IMR-90 (cell line): Measurements from ENCODE around the gene MRPS18A. TPM values are rescaled to one million over a fixed set of nuclear protein-coding genes. Genes with fewer than 3 reads are reported as not detected.

Experiments used
- ATAC-seq: fragments of 200-7000 bp; cut with Tn5 transposase; 2 replicates; pipeline ENCODE4 v1.9.1; 2020; ENCODE audit warnings: low read depth, mild to moderate bottlenecking, moderate library complexity
- BruUV-seq: library from RNA; stranded (reverse); fragments of 400-500 nt; replicated peaks from 2 replicates; lab custom pipeline; 2021; lab: Mats Ljungman, UMichigan
- CTCF ChIA-PET: fragments of 300-600 bp; formaldehyde crosslinking; extraction: SDS; loops from one replicate; lab custom pipeline; 2021; ENCODE audit warnings: antibody characterized with exemption; lab: Yijun Ruan, JAX
- POLR2A ChIA-PET: fragments of 300-600 bp; sonication (Branson Sonifier 250); formaldehyde crosslinking; loops from one replicate; lab custom pipeline; 2022; ENCODE audit warnings: antibody characterized with exemption; ENCODE audit not compliant: unreplicated experiment; lab: Charles Lee
- DNase-seq: peaks from one replicate; pipeline ENCODE4 v3.0.0; 2013
- H2AFZ ChIP-seq: replicated peaks from 2 replicates; pipeline ENCODE3; 2013; ENCODE audit warnings: low read length, mild to moderate bottlenecking; ENCODE audit not compliant: poor library complexity
- H2AK5ac ChIP-seq: 2 replicates; pipeline ENCODE4 v1.6.1; 2013; ENCODE audit warnings: low read depth, low read length, inconsistent platforms
- H2AK9ac ChIP-seq: replicated peaks from 2 replicates; pipeline ENCODE3; 2013; ENCODE audit warnings: mild to moderate bottlenecking, low read depth, low read length, moderate library complexity; ENCODE audit not compliant: poor library complexity
- H2BK120ac ChIP-seq: 2 replicates; pipeline ENCODE4 v1.6.1; 2013; ENCODE audit warnings: low read depth, low read length, inconsistent platforms
- H2BK15ac ChIP-seq: 3 replicates; pipeline ENCODE4 v1.6.1; 2013; ENCODE audit warnings: low read depth, low read length, inconsistent platforms
- H2BK20ac ChIP-seq: 2 replicates; pipeline ENCODE4 v1.6.1; 2013; ENCODE audit warnings: low read depth, mild to moderate bottlenecking, inconsistent platforms, low read length, moderate library complexity
- H2BK5ac ChIP-seq: 2 replicates; pipeline ENCODE4 v1.6.1; 2013; ENCODE audit warnings: mild to moderate bottlenecking, low read depth, low read length, inconsistent platforms; ENCODE audit not compliant: poor library complexity, severe bottlenecking
- H3K14ac ChIP-seq: replicated peaks from 2 replicates; pipeline ENCODE4 v1.6.1; 2013; ENCODE audit warnings: low read depth, low read length, inconsistent platforms
- H3K18ac ChIP-seq: 2 replicates; pipeline ENCODE4 v1.6.1; 2013; ENCODE audit warnings: low read depth, low read length, control low read depth
- H3K23ac ChIP-seq: 2 replicates; pipeline ENCODE4 v1.6.1; 2013; ENCODE audit warnings: low read depth, low read length, inconsistent platforms
- H3K27ac ChIP-seq: 2 replicates; pipeline ENCODE4 v1.5.1; 2013; ENCODE audit warnings: mild to moderate bottlenecking, control low read depth, low read length; ENCODE audit not compliant: insufficient read depth
- H3K27me3 ChIP-seq: 2 replicates; pipeline ENCODE4 v1.6.1; 2013; ENCODE audit warnings: low read length; ENCODE audit not compliant: control insufficient read depth, insufficient read depth
- H3K36me3 ChIP-seq: 2 replicates; pipeline ENCODE4 v1.6.1; 2013; ENCODE audit warnings: low read length, mixed read lengths; ENCODE audit not compliant: control insufficient read depth, insufficient read depth
- H3K4ac ChIP-seq: 2 replicates; pipeline ENCODE4 v1.6.1; 2013; ENCODE audit warnings: low read depth, low read length, inconsistent platforms
- H3K4me1 ChIP-seq: 2 replicates; pipeline ENCODE4 v1.6.1; 2013; ENCODE audit warnings: low read length, mixed read lengths; ENCODE audit not compliant: control insufficient read depth, insufficient read depth
- H3K4me2 ChIP-seq: 2 replicates; pipeline ENCODE4 v1.6.1; 2013; ENCODE audit warnings: low read depth, mild to moderate bottlenecking, control low read depth, low read length, moderate library complexity
- H3K4me3 ChIP-seq: 2 replicates; pipeline ENCODE4 v1.5.1; 2013; ENCODE audit warnings: low read depth, mild to moderate bottlenecking, control low read depth, low read length, moderate library complexity; ENCODE audit not compliant: insufficient read depth
- H3K56ac ChIP-seq: 2 replicates; pipeline ENCODE4 v1.6.1; 2013; ENCODE audit warnings: low read length, inconsistent platforms; ENCODE audit not compliant: insufficient read depth; ENCODE audit errors: extremely low read depth
- H3K79me1 ChIP-seq, 2 experiments: 2 replicates each; pipeline ENCODE4 v1.6.1; 2013; ENCODE audit warnings: low read length in 2 of 2, inconsistent platforms in 1 of 2, low read depth in 1 of 2
- H3K9ac ChIP-seq: 2 replicates; pipeline ENCODE4 v1.6.1; 2013; ENCODE audit warnings: low read depth, low read length, control low read depth
- H3K9me1 ChIP-seq: 2 replicates; pipeline ENCODE4 v1.6.1; 2013; ENCODE audit warnings: low read length, inconsistent platforms; ENCODE audit not compliant: insufficient read depth
- H3K9me3 ChIP-seq: 2 replicates; pipeline ENCODE4 v1.6.1; 2013; ENCODE audit warnings: low read length; ENCODE audit not compliant: control insufficient read depth, insufficient read depth
- H4K20me1 ChIP-seq: 2 replicates; pipeline ENCODE4 v1.6.1; 2013; ENCODE audit warnings: low read length, inconsistent platforms; ENCODE audit not compliant: insufficient read depth
- H4K5ac ChIP-seq: 2 replicates; pipeline ENCODE4 v1.6.1; 2013; ENCODE audit warnings: mild to moderate bottlenecking, low read depth, low read length, control low read depth
- H4K8ac ChIP-seq, 2 experiments: 2 replicates each; pipeline ENCODE4 v1.6.1; 2013; ENCODE audit warnings: low read depth in 2 of 2, low read length in 2 of 2, control low read depth in 1 of 2, inconsistent platforms in 1 of 2
- H4K91ac ChIP-seq: 2 replicates; pipeline ENCODE4 v1.6.1; 2013; ENCODE audit warnings: low read depth, low read length, inconsistent platforms; ENCODE audit not compliant: insufficient read depth
- CEBPB ChIP-seq: IDR thresholded peaks from 2 replicates; pipeline ENCODE4 v1.6.1; 2012; ENCODE audit warnings: low read depth, low read length, improper control_type of control experiment
- FOS ChIP-seq: fragments of 150-350 bp; IDR thresholded peaks from 2 replicates; pipeline ENCODE4 v1.6.1; 2016; ENCODE audit warnings: low read depth, low read length
- MAZ ChIP-seq: IDR thresholded peaks from 2 replicates; pipeline ENCODE4 v1.6.1; 2012; ENCODE audit warnings: low read depth, mild to moderate bottlenecking, low read length, improper control_type of control experiment, moderate library complexity, borderline replicate concordance
- WGBS, 2 experiments: methylation state at CpG; one replicate each; pipeline versions ENCODE4 v1.1.5 to v1.1.7; 2013; ENCODE audit warnings: missing lambda C conversion rate in 2 of 2; ENCODE audit not compliant: insufficient read length in 1 of 2; ENCODE audit errors: extremely low coverage in 2 of 2; 5-methylcytosine and 5-hydroxymethylcytosine counted together
- dilution Hi-C: fragments of 300-500 bp; cut with HindIII; formaldehyde crosslinking; loops from one replicate; pipeline ENCODE4 v1.14.3; 2018; ENCODE audit warnings: low sequenced_read_pairs; ENCODE audit not compliant: unreplicated experiment
- in situ Hi-C: fragments of 300-500 bp; cut with MboI; formaldehyde crosslinking; loops from 3 replicates; pipeline ENCODE4 v1.14.3; 2019; ENCODE audit warnings: low sequenced_read_pairs, inconsistent platforms, mixed read lengths
- intact Hi-C: fragments of 100-400 bp; cut with micrococcal nuclease; formaldehyde crosslinking; loops from 2 replicates; pipeline ENCODE4 v1.10.0; 2022
- polyA plus RNA-seq, 3 experiments: library from polyadenylated mRNA; depleted of rRNA; stranded (reverse); fragments of >200 nt; gene quantifications; 2 replicates each; pipeline ENCODE4 v1.2.3, GENCODE V29; 2012; ENCODE audit warnings: low replicate concordance in 1 of 3
- total RNA-seq: library from RNA; depleted of rRNA; stranded (reverse); fragments of >200 nt; gene quantifications from 2 replicates; pipeline ENCODE4 v1.2.3, GENCODE V29; 2012

Gene MRPS18A
- total and polyA plus RNA-seq, 2 of the 4 experiments (the other 2 are of a cell fraction), result 47.0 to 56.6 TPM

DNA sequence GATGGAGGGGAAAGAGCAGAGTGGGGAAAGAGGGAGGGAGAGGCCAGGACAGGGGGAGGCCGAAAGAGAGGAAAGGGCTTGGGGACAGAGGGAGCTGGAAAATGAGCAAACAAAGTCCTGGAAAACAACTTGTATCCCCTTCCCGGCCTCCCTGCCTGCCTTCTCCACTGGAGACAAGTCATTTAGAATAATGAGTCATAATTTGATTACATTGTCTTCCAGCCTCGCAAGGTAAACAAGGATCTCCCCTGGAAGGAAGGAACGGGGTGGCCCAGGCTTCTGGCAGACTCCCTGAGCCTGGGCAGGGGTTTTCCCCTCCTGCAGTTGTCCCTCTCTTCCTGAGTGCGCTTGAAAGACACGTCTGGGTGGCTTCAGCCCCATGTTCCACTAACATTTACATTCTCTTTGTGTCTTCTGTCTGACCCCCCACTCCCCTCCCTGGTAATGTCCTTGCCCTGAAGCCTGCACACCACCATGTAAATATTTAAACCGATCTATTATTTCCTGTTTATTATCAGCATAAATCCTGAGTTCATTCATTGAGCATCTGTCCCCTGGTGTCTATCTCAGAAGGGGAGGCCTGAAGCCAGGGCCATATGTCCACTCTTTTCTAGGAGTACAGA is 12.1 kb upstream of the MRPS18A start:
- peak overlapping the region; percentile 8 for H2AK9ac ChIP-seq
- peak overlapping the region; percentile 71 for H3K4me2 ChIP-seq
- peak; percentile 68 for DNase-seq
- peak overlapping the region; percentile 80 for H2BK20ac ChIP-seq
- H3K4me1 ChIP-seq, result peaks cover 31% of the 10 kb centered on the region
- no peaks in the 10 kb centered on the region for H3K79me1 ChIP-seq
- H3K4ac ChIP-seq, result peak overlapping the region; percentile 81
- H3K56ac ChIP-seq, result peak overlapping the region; percentile 12; the same call in 1 of the 2 replicates
- BruUV-seq, result no TSS peak
- peak overlapping the region; percentile 86 for H3K27ac ChIP-seq
- peak; percentile 27 for ATAC-seq
- in situ Hi-C loops (no loop called here), intact Hi-C loops (no loop called here), dilution Hi-C loops (no loop called here)
- peak overlapping the region; percentile 87 for H2BK120ac ChIP-seq
- ChIA-PET CTCF (interaction anchor here (1.6 kb wide), 1 partner anchor 9 kb away, joined by 3 read pairs; no protein-coding TSS in a partner anchor), POLR2A (interaction anchor here (0.6 to 0.7 kb wide), 2 partner anchors 72 to 378 kb away, joined by 3 read pairs; no protein-coding TSS in a partner anchor)
- H4K5ac ChIP-seq, result peak overlapping the region; percentile 66; the same call in 1 of the 2 replicates
- H3K9ac ChIP-seq, result peak overlapping the region; percentile 30; the same call in 1 of the 2 replicates
- H3K9me3 ChIP-seq, result no peaks in the 10 kb centered on the region
- H2AK5ac ChIP-seq, result peak overlapping the region; percentile 76
- H4K91ac ChIP-seq, result peak overlapping the region; percentile 42
- H2AFZ ChIP-seq, result peak overlapping the region; percentile 24
- H4K20me1 ChIP-seq, result no peaks in the 10 kb centered on the region
- H3K23ac ChIP-seq, result 0 out of 2 replicates have a peak overlapping the region, but pooled peaks have one; percentile 29
- H2BK15ac ChIP-seq, result peak overlapping the region; percentile 87; the same call in 1 of the 3 replicates
- H3K14ac ChIP-seq, result peak overlapping the region; percentile 26; the same call in 1 of the 2 replicates
- WGBS, 2 experiments, result 8% methylated on average over 2 of the region's 7 CpGs; no CpG with 5 or more reads in 1 of the 2 experiments
- no peak overlapping the region for H3K4me3 ChIP-seq
- peak overlapping the region; percentile 62; the same call in 1 of the 2 replicates for H3K18ac ChIP-seq
- peak overlapping the region; percentile 37 for H2BK5ac ChIP-seq
- peaks cover 22% of the 10 kb centered on the region for H3K9me1 ChIP-seq
- no peak for TF ChIP-seq MAZ
- TF ChIP-seq FOS, result peak; percentile 69; the same call in 1 of the 2 replicates
- TF ChIP-seq CEBPB, result no peak
- H4K8ac ChIP-seq, result peak overlapping the region; percentile 33 to 57; a peak in 3 of 4 replicates
- H3K27me3 ChIP-seq, result no peaks in the 10 kb centered on the region
- H3K36me3 ChIP-seq, result no peaks in the 10 kb centered on the region
